Measurements from ENCODE around the gene MTCL1. TPM values are rescaled to one million over a fixed set of nuclear protein-coding genes. Genes with fewer than 3 reads are reported as not detected.

The MTCL1 gene
- total and polyA plus RNA-seq, 2 of the 8 experiments (the other 6 are each of a cell fraction or from before 2014, with no cell fraction given) = 16.6 to 60.8 TPM

DNA sequence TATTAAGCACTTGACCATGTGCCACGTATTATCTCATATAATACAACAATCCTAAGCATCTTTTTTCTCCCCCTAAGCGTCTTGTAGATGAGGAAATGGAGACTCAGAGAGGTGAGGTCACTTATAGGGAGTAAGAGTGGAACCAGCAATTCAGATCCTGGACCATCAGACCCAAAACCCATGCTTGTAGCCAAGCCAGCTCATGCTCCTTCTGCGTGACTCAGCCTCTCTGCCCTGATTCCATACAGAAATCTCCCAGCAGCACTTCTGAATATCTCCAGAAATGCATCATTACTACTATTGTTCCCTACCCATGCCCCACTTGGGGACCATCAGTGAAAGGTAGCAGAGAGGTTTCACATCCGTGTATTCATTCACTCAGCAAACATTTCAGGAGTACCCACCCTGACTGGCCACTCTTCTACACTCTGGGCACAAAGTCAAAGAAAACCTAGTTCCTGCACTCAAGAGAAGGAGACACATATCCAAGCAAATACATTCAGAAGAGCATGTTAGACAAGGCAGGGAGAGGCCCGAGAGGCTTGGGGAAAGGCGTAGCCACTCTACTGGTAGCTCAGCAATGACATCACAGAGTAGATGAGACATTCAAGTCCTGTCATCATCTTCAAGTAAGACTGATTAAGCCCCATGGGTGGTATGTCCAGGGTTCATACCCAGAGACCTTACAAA, 141.9 kb downstream of the MTCL1 start (continued):
- TF ChIP-seq CHD7 (IDR thresholded peaks at IDR 0.05; ENCODE audit: insufficient replicate concordance, low read length) (no peak), HDAC6 (IDR thresholded peaks at IDR 0.05; ENCODE audit: low read depth, low read length) (no peak), CHD1 (IDR thresholded peaks at IDR 0.05; ENCODE audit: low read depth, low read length) (no peak), BCL11A (IDR thresholded peaks at IDR 0.05; ENCODE audit: low read depth in 2 of 2, low read length in 2 of 2) (no peak), TAF7 (optimal IDR thresholded peaks at IDR 0.05; ENCODE audit: borderline replicate concordance, low read depth, low read length) (no peak), POLR2AphosphoS5 (IDR thresholded peaks at IDR 0.05; ENCODE audit: low read depth, low read length) (no peak), PHF8 (conservative IDR thresholded peaks at IDR 0.05; ENCODE audit: low read depth, low read length) (no peak), SIX5 (IDR thresholded peaks at IDR 0.05; ENCODE audit: low read depth, low read length) (no peak)
